Stimulated activated CD4-positive, alpha-beta T cell treated with anti-CD3 and anti-CD28 coated beads, Interleukin-1b, Interleukin-23, amount 100 ng/mL, for 24 hours (primary cell): ENCODE measurements around the gene LRP10.
A peak's percentile ranks its signal among the peaks of the same experiment; 100 is the strongest.
"Not testable (repeated sequence)": the region's sequence is repeated elsewhere in the genome, so short reads cannot be mapped to it uniquely, and the experiment has no call there.

Source experiments
- DNase-seq, 4 experiments: peaks; one replicate each; pipeline ENCODE4 v3.0.0-alpha.2; 2020; ENCODE audit warnings: low read depth in 4 of 4, low spot score in 1 of 4

Gene LRP10

DNA sequence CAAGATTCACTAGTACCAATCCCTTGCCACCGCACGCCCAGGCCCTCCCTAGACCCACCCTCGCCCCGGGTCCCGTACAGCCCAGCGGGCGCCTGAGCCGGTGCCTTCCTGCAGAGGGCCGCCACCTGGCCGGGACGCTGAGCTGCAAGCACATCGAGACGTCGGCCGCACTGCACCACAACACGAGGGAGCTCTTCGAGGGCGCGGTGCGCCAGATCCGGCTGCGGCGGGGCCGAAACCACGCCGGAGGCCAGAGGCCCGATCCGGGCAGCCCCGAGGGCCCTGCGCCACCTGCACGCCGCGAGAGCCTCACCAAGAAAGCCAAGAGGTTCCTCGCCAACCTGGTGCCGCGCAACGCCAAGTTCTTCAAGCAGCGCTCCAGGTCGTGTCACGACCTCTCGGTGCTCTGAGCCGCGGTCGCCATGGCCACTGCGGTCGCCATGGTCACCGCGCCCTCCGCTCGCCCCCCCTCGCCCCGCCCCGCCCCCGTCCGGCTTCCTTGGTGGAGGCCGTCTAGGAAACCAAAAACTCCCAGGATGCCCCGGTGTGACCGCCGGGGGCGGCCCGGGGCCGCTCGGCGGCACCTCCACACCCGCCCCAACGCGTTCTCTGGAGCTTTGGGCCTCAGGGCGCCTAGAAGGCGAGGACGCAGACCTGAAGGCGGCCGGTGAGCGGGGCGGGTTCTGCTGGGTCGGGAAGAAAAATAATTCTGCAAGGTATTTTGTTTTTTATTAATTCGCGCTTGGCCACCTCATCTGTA, 15.1 kb downstream of the LRP10 start:
- DNase-seq = peak in 3 of 4 experiments; percentile 13 to 59 (median 49)

DNA sequence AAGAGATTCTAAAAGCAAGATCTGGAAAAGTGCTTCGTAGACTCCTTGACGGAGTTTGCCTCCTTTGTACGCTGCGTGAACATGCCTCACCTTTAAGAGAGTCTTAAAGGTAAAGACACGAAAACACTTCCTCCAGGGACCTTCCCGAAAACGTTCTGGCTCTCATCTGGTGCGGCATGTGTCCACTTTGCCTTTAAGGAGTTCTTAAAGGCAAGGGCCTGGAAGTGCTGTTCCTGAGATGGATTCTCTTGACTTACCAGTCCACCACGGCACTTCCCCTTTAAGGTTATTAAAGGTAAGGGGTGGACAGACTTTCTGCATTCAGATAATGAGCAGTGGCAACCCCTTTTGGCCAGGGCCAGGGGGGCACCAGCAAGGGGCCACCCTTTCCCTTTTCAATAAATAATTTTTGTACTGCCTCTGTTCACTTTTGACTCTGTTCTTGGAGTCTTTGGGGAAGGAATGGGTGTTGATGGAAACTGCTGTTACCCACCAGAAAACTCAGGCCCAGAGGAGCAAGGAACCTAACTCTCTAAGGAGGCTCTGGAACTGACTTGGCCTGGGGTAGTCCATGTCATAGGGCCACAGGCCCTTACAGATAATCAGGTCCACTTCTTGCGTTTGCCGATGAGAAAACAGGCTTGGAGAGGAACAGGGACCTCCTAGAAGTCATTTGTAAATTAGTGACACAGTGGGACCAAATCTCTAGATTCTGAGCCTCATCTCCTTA, 15.9 kb downstream of the LRP10 start:
- DNase-seq = no peak

DNA sequence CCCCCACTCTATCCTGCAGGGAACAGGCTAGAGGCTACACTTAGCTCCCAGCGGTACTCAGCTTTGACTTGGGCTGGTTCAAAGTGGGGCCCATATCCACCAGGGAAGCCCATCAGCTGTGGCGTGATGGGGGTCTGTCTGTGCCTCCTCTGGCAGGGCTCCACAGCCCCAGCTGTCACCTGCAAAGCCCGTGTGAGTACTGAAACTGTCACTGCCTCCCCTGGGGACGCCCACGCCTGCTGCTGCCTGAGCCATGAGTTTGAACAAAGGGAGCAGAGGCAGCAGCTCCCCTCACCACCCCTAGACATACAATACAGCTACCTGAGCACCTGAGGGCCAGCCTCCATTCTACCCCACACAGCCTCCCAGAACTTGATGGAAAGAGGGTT, 16.4 kb downstream of the LRP10 start:
- DNase-seq = peak in 2 of 4 experiments; percentile 24 to 51

DNA sequence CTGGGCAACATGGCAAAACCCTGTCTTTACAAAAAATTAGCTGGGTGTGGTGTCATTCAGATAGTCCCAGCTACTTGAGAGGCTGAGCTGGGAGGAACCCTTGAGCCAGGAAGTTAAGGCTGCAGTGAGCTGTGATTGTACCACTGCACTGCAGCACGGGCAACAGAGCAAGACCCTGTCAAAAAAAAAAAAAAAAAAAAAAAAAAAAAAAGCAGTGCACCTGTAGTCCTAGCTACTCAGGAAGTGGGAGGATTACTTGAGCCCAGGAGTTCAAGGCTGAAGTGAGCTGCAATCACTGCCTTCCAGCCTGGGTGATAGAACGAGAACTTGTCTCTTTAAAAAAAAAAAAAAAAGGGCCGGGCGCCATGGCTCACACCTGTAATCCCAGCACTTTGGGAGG, 17.1 kb downstream of the LRP10 start:
- DNase-seq = no peak

DNA sequence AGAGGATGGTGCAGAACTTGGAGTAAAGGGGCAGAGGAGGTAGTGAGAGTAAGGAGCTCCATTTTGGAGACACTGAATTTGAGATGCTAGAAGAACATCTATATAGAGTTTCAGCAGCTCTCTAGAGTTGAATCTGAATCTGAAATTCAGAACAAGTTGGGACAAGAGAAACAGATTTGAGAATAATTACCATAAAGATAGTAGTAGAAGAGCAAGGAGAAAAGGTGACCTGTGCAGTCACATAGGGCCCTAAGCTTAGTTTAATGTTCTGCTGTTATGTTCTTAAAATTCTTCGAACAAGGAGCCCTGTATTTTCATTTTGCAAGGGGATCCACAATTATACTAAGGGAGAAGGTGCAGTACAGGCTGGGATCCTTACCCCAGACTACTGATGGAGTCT, 18.9 kb downstream of the LRP10 start:
- no peak for DNase-seq

- DNase-seq = no peak
Observed at GRCh38 chr14:22892488-22892887, 20.9 kb downstream of the LRP10 start.

DNA sequence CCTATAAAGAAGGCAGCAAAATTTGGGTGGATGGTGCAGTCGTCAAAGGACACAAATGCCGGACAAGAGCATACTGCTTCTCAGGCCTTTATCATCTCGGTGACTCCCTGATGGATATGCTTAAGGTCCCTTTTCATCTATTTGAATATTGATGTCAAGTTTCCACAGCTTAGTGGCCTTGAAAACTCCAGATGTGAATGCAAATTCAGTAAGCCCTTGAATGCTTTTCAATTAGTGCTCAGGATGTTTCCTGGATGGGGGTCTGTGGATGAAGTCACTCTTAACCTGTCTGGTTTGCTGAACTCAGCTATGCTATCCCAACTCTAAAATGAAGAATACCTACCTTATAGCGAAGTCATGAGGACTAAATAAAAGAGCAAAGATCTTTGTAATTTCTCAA, 22.2 kb downstream of the LRP10 start:
- DNase-seq = no peak

GRCh38 chr14:22895402-22895801, 23.9 kb downstream of the LRP10 start:
- no peak for DNase-seq

GRCh38 chr14:22896356-22896755, 24.8 kb downstream of the LRP10 start:
- DNase-seq = no peak

DNA sequence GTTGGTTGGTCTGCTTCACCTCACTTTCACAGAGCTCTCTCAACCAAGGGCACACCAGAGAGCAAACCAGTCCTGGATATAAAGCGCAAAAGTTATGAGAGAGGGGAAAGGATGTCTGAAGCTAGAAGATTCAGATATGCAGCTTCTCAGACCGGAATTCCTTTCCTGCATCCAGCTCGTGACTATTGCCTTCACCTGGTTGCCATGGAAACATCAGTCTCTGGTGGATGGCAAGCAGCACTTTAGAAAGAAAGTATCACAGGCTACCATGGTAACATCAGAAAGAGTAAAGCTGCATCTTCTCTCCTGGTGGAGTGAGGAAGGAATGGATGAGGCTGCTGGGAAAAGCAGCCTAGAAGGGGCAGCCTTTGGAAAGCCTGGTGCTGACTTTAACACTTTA, 25.2 kb downstream of the LRP10 start:
- DNase-seq = no peak

DNA sequence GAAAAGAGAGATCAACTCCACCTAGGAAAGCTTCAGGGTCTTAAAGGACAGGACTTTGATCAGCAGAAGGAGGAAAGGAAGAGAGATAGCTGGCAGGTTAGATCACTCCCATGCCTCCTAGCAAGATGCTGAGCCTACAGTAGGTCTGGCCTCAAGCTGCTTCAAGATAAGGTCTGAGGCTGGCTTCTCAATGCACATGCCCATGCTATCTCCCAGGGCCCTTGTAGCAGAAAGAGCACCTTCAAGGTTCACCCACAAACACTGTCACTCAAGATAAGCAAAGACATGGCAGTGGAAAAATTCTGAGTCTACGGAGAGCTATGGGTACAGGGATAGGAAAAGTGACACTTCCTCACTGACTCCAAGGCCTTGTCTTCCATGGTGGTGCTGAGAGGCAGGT, 25.8 kb downstream of the LRP10 start:
- no peak for DNase-seq

GRCh38 chr14:22898302-22899090, 27.0 kb downstream of the LRP10 start:
- no peak for DNase-seq

- DNase-seq = no peak
Observed at GRCh38 chr14:22900081-22900799, 28.7 kb downstream of the LRP10 start.

DNA sequence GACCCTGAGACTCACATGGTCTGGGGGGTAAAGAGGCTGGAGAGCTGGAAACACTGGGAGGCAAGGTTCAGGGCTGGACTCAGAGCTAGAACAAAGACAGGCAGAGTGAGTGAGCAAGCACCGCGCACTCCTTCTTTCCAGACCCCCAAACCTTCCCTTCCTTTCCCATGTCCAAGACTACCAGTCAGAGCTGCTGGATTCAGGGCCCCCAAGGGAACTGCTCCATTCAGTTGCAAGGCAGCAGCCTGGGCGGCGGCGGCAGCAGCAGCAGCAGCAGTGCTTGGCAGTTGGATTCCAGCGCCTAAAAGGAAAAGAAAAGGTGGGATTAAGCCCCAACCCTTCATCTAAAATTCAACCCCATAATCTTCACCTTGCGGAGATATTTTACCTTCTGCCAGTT, 30.3 kb downstream of the LRP10 start:
- no peak for DNase-seq

- DNase-seq = no peak
Observed at GRCh38 chr14:22903742-22904087, 32.2 kb downstream of the LRP10 start.

- DNase-seq = no peak
Observed at GRCh38 chr14:22905627-22906026, 34.1 kb downstream of the LRP10 start.

DNA sequence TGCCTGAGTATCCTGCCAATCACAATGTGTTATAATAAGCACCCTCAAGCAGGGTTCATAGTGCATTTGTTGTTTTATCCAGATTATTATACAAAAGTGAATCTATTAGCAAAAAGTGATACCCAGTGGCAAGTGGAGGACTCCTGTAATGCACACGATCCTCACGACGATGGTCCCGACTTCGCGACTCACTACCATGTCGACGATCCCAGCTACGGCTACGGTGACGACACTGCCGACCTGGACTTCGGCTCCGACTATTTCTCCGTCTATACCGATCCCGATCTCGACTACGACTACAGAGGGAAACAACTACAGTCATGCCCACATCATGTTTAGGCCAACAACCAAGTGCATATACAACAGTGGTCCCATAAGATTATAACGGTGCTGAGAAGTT, 34.5 kb downstream of the LRP10 start:
- no peak for DNase-seq

GRCh38 chr14:22907429-22907828, 35.9 kb downstream of the LRP10 start:
- no peak for DNase-seq

GRCh38 chr14:22908601-22909000, 37.1 kb downstream of the LRP10 start:
- DNase-seq = no peak

DNA sequence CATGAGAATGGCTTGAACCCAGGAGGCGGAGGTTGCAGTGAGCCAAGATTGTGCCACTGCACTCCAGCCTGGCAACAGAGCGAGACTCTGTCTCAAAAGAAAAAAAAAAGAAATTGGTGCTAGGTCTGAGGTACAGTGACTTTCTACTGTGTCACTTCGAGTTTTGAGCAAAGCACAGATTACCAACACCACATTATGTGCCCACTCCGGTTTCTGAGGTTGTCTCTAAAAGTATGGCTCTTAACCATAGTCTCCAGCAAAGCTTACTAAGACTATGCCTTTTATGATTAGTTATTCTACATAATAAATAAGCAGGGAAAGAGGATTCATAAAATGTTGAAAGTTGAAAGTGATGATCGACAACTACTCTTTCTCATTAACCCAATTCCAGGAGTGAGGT, 39.4 kb downstream of the LRP10 start:
- no peak for DNase-seq

- DNase-seq = not testable (repeated sequence)
Observed at GRCh38 chr14:22914836-22915235, 43.3 kb downstream of the LRP10 start.
